ENCODE data around the gene PSME2. TPM values are rescaled to one million over a fixed set of nuclear protein-coding genes. Genes with fewer than 3 reads are reported as not detected.

The PSME2 gene
- total and polyA plus RNA-seq, 10 of the 15 experiments (the other 5 are each of a cell fraction or from before 2014, with no cell fraction given): 510 to 3,542 (median 913) TPM

GRCh38 chr14:24141097-24141880 lies 5.1 kb downstream of the PSME2 start, which contains the start of gene EMC9 (continued):
- TF ChIP-seq, protein P1, sequence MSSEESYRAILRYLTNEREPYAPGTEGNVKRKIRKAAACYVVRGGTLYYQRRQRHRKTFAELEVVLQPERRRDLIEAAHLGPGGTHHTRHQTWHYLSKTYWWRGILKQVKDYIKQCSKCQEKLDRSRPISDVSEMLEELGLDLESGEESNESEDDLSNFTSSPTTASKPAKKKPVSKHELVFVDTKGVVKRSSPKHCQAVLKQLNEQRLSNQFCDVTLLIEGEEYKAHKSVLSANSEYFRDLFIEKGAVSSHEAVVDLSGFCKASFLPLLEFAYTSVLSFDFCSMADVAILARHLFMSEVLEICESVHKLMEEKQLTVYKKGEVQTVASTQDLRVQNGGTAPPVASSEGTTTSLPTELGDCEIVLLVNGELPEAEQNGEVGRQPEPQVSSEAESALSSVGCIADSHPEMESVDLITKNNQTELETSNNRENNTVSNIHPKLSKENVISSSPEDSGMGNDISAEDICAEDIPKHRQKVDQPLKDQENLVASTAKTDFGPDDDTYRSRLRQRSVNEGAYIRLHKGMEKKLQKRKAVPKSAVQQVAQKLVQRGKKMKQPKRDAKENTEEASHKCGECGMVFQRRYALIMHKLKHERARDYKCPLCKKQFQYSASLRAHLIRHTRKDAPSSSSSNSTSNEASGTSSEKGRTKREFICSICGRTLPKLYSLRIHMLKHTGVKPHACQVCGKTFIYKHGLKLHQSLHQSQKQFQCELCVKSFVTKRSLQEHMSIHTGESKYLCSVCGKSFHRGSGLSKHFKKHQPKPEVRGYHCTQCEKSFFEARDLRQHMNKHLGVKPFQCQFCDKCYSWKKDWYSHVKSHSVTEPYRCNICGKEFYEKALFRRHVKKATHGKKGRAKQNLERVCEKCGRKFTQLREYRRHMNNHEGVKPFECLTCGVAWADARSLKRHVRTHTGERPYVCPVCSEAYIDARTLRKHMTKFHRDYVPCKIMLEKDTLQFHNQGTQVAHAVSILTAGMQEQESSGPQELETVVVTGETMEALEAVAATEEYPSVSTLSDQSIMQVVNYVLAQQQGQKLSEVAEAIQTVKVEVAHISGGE (CRISPR knock-in tag; IDR thresholded peaks at IDR 0.05): no peak
- TF ChIP-seq SMAD1 (IDR thresholded peaks at IDR 0.05; ENCODE audit: low read depth, partially characterized antibody) (no peak), FOXM1 (IDR thresholded peaks at IDR 0.05; ENCODE audit: low read depth, low read length) (no peak; the same call in 1 of the 2 replicates), BCL11A (IDR thresholded peaks at IDR 0.05; ENCODE audit: low read depth, low read length) (no peak), MAX (IDR thresholded peaks at IDR 0.05; ENCODE audit: low read depth, low read length) (peak; percentile 56; the same call in 1 of the 2 replicates), EGR1 (IDR thresholded peaks at IDR 0.05; ENCODE audit: borderline replicate concordance in 1 of 2, low read depth in 2 of 2, low read length in 2 of 2) (peak in 1 of 2 experiments; percentile 81; a peak in 1 of 3 replicates), E2F4 (IDR thresholded peaks at IDR 0.05; ENCODE audit: low read depth, low read length) (peak; percentile 50; the same call in 1 of the 2 replicates), SREBF1 (IDR thresholded peaks at IDR 0.05; ENCODE audit: low read length) (no peak), POLR2AphosphoS2 (IDR thresholded peaks at IDR 0.05; ENCODE audit: low read depth, low read length) (peak; percentile 74), STAT1 (conservative IDR thresholded peaks at IDR 0.05) (no peak), SIN3A (IDR thresholded peaks at IDR 0.05; ENCODE audit: low read depth, low read length) (no peak), FOXK2 (IDR thresholded peaks at IDR 0.05) (peak; percentile 52; the same call in 1 of the 2 replicates), IKZF2 (IDR thresholded peaks at IDR 0.05) (peak in 1 of 2 experiments; percentile 43; a peak in 1 of 4 replicates), RAD21 (IDR thresholded peaks at IDR 0.05; ENCODE audit: insufficient read depth, low read depth, low read length) (no peak), SRF (IDR thresholded peaks at IDR 0.05; ENCODE audit: low read depth in 2 of 2, low read length in 2 of 2) (peak; percentile 36 to 70; a peak in 2 of 4 replicates)
- TF ChIP-seq, protein P2, sequence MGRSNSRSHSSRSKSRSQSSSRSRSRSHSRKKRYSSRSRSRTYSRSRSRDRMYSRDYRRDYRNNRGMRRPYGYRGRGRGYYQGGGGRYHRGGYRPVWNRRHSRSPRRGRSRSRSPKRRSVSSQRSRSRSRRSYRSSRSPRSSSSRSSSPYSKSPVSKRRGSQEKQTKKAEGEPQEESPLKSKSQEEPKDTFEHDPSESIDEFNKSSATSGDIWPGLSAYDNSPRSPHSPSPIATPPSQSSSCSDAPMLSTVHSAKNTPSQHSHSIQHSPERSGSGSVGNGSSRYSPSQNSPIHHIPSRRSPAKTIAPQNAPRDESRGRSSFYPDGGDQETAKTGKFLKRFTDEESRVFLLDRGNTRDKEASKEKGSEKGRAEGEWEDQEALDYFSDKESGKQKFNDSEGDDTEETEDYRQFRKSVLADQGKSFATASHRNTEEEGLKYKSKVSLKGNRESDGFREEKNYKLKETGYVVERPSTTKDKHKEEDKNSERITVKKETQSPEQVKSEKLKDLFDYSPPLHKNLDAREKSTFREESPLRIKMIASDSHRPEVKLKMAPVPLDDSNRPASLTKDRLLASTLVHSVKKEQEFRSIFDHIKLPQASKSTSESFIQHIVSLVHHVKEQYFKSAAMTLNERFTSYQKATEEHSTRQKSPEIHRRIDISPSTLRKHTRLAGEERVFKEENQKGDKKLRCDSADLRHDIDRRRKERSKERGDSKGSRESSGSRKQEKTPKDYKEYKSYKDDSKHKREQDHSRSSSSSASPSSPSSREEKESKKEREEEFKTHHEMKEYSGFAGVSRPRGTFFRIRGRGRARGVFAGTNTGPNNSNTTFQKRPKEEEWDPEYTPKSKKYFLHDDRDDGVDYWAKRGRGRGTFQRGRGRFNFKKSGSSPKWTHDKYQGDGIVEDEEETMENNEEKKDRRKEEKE (IDR thresholded peaks at IDR 0.05): no peak
- TF ChIP-seq, protein P3, sequence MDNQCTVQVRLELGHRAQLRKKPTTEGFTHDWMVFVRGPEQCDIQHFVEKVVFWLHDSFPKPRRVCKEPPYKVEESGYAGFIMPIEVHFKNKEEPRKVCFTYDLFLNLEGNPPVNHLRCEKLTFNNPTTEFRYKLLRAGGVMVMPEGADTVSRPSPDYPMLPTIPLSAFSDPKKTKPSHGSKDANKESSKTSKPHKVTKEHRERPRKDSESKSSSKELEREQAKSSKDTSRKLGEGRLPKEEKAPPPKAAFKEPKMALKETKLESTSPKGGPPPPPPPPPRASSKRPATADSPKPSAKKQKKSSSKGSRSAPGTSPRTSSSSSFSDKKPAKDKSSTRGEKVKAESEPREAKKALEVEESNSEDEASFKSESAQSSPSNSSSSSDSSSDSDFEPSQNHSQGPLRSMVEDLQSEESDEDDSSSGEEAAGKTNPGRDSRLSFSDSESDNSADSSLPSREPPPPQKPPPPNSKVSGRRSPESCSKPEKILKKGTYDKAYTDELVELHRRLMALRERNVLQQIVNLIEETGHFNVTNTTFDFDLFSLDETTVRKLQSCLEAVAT (IDR thresholded peaks at IDR 0.05): peak; percentile 100
- TF ChIP-seq, protein P4, sequence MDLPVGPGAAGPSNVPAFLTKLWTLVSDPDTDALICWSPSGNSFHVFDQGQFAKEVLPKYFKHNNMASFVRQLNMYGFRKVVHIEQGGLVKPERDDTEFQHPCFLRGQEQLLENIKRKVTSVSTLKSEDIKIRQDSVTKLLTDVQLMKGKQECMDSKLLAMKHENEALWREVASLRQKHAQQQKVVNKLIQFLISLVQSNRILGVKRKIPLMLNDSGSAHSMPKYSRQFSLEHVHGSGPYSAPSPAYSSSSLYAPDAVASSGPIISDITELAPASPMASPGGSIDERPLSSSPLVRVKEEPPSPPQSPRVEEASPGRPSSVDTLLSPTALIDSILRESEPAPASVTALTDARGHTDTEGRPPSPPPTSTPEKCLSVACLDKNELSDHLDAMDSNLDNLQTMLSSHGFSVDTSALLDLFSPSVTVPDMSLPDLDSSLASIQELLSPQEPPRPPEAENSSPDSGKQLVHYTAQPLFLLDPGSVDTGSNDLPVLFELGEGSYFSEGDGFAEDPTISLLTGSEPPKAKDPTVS (IDR thresholded peaks at IDR 0.05; ENCODE audit: low read depth, low read length): no peak
